ENCODE results near the gene MSTN.
A peak's percentile ranks its signal among the peaks of the same experiment; 100 is the strongest.

Gene MSTN

GRCh38 chr2:190062601-190063000 is at the start of gene MSTN:
Gene MSTN, minus strand, starts transcription at chr2:190062729. Its CDS starts 133 bp downstream, at chr2:190062596.
- no peak for DNase-seq (ENCODE audit: low read depth in 2 of 2)

- DNase-seq (ENCODE audit: low read depth in 2 of 2): no peak
These were observed 48.6 kb upstream of the MSTN start for GRCh38 chr2:190111166-190111565.

GRCh38 chr2:190110699-190111098 is 48.2 kb upstream of the MSTN start:
- no peak for DNase-seq (ENCODE audit: low read depth in 2 of 2)

- DNase-seq (ENCODE audit: low read depth in 2 of 2): no peak
These were observed 47.6 kb upstream of the MSTN start for GRCh38 chr2:190110131-190110530.

- DNase-seq (ENCODE audit: low read depth in 2 of 2): no peak
These were observed 44.9 kb upstream of the MSTN start for GRCh38 chr2:190107409-190107808.

GRCh38 chr2:190106783-190107182 is 44.3 kb upstream of the MSTN start:
- no peak for DNase-seq (ENCODE audit: low read depth in 2 of 2)

GRCh38 chr2:190105554-190105953 is 43.0 kb upstream of the MSTN start:
- DNase-seq (ENCODE audit: low read depth in 2 of 2): no peak

GRCh38 chr2:190103144-190103543 is 40.6 kb upstream of the MSTN start:
- no peak for DNase-seq (ENCODE audit: low read depth in 2 of 2)

GRCh38 chr2:190099890-190100697 is 37.6 kb upstream of the MSTN start:
- no peak for DNase-seq (ENCODE audit: low read depth in 2 of 2)

- DNase-seq (ENCODE audit: low read depth in 2 of 2): no peak
These were observed 36.3 kb upstream of the MSTN start for GRCh38 chr2:190098851-190099250.

- no peak for DNase-seq (ENCODE audit: low read depth in 2 of 2)
These were observed 34.6 kb upstream of the MSTN start for GRCh38 chr2:190097115-190097514.

GRCh38 chr2:190094316-190094871 is 31.9 kb upstream of the MSTN start:
- DNase-seq (ENCODE audit: low read depth in 2 of 2): no peak

- no peak for DNase-seq (ENCODE audit: low read depth in 2 of 2)
These were observed 31.3 kb upstream of the MSTN start for GRCh38 chr2:190093793-190094192.

GRCh38 chr2:190090148-190090547 is 27.6 kb upstream of the MSTN start:
- no peak for DNase-seq (ENCODE audit: low read depth in 2 of 2)

GRCh38 chr2:190088917-190089316 is 26.4 kb upstream of the MSTN start:
- DNase-seq (ENCODE audit: low read depth in 2 of 2): peak; percentile 21 to 31

GRCh38 chr2:190084704-190085103 is 22.2 kb upstream of the MSTN start:
- DNase-seq (ENCODE audit: low read depth in 2 of 2): no peak

- no peak for DNase-seq (ENCODE audit: low read depth in 2 of 2)
These were observed 19.6 kb upstream of the MSTN start for GRCh38 chr2:190082118-190082517.

GRCh38 chr2:190080527-190081049 is 18.1 kb upstream of the MSTN start:
- DNase-seq (ENCODE audit: low read depth in 2 of 2): no peak

- no peak for DNase-seq (ENCODE audit: low read depth in 2 of 2)
These were observed 16.6 kb upstream of the MSTN start for GRCh38 chr2:190079160-190079559.

GRCh38 chr2:190075623-190076022 is 13.1 kb upstream of the MSTN start:
- no peak for DNase-seq (ENCODE audit: low read depth in 2 of 2)

- peak; percentile 41 to 50 for DNase-seq (ENCODE audit: low read depth in 2 of 2)
These were observed 7.6 kb upstream of the MSTN start for GRCh38 chr2:190069936-190070696.

GRCh38 chr2:190068764-190069163 is 6.2 kb upstream of the MSTN start:
- DNase-seq (ENCODE audit: low read depth in 2 of 2): no peak

- DNase-seq (ENCODE audit: low read depth in 2 of 2): no peak
These were observed 3.3 kb upstream of the MSTN start for GRCh38 chr2:190065839-190066238.
